Activated naive CD4-positive, alpha-beta T cell treated with Interleukin-2 at 50 U/mL for 16 hours (primary cell): ENCODE measurements around the gene SDC3.

Source experiments
- DNase-seq: peaks from one replicate; pipeline ENCODE4 v3.0.0-alpha.2; 2020

The SDC3 gene

GRCh38 chr1:30927448-30927847 lies 18.9 kb upstream of the SDC3 start:
- DNase-seq: no peak

- DNase-seq: no peak
These were observed 15.0 kb upstream of the SDC3 start for GRCh38 chr1:30923597-30923996.

DNA sequence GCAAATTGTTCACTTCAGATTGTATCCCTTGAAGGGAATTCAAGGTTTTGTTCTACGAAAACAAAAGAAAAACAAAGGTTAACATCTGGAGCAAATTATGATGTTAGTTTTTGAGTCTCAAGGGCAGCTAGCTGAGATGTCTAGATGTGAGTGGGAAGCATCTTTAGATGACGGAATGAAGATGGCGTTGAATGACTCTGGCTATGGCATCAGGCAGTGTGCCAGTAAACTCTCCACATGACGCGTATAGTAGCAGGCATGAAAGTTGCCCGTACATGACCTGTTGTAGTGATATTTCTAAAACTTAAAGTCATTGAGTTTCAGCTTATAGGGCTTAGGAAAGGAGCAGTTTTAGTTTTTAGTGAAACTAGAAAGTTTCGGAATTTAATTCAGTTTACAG lies 12.3 kb upstream of the SDC3 start:
- DNase-seq: no peak

DNA sequence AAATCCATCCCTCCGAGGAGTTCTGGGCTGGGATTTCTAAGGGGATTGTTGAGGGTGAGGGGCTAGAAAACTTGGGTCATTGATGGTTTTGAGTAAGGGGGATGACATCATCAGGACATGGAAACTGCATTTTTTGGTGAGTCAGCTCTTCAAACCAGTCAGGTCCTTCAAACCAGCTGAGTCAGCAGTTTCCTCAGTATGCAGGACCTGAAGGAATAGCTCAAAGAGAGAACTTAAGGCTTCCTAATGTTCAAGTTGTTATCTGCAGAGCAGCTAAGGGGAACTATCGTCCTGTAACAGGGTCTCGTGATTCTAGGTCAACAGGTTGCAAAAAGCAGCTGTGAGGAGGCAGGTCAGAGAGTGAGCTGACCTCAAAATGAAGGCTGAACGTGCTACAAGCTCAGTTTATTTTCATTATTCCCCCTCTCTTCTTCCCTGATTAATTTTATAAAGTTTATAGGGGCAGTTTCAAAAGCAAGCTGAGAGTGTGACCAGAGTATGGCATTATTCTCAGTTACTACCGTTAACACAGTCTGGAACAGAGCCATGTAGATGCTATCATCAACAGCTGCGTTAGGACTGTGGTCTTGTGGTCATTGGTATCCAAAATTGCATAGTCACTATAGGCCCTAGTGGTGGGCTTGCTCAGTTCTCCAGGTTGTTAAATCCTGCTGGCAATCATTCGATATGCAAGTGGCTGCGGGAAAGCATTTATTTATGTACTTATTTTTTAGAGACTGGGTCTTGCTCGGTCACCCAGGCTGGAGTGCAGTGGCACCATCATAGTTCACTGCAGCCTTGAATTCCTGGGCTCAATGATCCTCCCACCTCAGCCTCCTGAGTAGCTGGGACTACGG lies 10.7 kb upstream of the SDC3 start:
- DNase-seq: no peak

DNA sequence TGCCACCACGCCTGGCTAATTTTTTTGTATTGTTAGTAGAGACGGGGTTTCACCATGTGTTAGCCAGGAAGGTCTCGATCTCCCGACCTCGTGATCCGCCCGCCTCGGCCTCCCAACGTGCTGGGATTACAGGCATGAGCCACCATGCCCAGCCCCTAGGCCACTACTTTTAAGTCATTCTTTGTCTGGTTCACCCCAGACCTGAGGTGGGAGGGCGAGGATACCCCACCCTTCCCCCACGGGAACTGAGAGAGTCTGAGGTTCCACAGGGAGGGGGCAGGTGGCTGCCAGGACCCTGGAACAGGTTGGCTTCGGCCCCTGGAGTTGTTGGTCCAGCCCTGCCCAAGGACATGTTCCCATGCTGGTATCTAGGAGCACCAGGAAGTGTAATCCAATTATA lies 7.7 kb upstream of the SDC3 start:
- DNase-seq: no peak

GRCh38 chr1:30915491-30916230 lies 7.1 kb upstream of the SDC3 start:
- DNase-seq: no peak

GRCh38 chr1:30914931-30915330 lies 6.4 kb upstream of the SDC3 start:
- no peak for DNase-seq

DNA sequence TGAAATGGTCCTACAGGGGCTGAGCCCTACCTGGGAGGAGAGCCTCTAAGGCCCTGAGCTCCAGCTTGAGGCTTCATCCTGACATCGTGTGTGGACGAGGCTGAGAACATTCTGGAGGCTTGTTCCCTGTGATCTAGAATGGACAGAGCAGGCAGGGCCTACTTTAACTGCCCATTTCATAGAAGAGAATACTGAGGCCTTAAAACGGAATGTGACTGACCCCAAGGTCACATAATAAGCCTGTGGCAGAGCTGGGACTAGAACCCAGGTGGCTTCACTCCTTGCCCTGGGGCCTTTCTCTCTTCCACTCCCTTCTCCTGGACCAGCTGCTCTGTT lies 6.0 kb upstream of the SDC3 start:
- DNase-seq: no peak

DNA sequence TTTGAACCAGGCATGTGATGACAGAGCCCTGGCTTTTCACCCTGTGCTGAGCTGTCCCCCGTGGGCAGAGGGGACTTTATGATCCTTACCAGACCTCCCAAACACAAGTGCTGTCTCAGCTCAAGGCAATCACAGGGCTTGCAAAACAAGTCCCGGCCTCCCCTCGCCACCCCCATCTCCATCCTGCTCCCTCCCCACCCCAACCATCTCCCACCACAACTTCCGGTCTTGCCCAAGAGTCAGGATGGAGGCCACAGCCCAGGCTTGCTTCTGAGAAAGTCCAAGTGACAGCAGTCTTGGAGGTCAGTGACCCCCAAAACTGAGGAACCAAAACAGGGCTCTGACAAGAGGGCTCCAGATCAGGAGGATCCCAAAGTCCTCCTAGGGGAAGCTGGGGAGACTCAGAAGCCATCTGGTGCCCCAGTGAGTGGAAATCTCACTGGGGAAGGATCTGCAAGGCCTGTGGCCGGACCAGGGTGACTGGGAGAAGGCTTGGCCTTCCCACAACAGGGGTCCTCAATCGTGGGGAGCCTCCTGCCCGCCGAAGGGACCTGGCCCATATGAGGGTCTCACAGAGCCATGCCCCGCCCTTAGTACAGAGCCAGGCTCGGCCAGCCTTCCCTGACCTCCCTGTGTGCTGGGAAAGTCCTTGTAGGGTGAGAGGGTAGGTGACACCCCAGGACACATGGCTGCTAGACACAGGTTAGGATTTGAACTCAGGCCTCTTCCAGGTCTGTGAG lies 4.5 kb upstream of the SDC3 start:
- no peak for DNase-seq

- DNase-seq: no peak
These were observed 3.7 kb upstream of the SDC3 start for GRCh38 chr1:30912224-30912623.

DNA sequence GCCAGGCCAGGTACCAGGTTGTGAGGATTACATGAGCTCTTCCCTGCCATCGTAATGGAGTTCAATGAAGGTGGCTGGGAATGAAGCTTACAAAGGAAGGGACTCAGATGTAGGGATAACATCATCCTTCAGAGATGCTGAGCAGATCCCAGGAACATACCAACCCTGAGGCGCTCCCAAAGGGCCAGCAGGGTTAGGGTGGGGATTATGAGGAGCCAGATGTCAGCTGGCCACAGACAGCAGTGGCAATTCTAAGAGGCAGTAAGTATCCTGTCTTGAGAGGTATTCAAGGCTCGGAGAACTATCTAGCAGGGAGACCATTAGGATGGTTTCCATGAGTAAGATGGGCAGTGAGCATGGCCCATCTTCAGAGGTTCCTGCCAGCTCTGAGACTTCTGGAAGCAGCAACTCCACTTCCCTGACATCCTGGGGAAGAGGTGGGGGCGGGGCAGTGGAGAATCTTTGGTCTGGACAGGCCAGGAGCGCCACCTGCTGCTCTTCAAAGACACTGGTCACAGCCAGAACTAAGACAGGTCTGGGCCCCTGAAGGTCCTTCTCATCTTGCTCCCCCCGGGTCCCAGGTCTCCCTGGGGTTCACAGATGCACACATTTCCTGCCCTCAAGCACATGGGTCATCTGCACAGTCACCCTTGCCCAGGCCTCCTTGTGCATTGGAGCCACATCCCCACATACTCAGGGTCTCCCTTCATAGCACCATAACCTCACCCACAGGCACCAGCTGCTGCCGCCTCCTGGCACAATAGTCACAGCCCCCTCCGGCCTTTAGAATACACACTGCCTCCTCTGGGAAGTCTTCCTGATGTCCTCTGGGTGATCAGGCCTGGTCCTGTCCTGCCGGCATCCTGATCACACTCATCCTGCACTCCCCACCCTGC lies 2.7 kb upstream of the SDC3 start:
- peak; percentile 44 for DNase-seq

DNA sequence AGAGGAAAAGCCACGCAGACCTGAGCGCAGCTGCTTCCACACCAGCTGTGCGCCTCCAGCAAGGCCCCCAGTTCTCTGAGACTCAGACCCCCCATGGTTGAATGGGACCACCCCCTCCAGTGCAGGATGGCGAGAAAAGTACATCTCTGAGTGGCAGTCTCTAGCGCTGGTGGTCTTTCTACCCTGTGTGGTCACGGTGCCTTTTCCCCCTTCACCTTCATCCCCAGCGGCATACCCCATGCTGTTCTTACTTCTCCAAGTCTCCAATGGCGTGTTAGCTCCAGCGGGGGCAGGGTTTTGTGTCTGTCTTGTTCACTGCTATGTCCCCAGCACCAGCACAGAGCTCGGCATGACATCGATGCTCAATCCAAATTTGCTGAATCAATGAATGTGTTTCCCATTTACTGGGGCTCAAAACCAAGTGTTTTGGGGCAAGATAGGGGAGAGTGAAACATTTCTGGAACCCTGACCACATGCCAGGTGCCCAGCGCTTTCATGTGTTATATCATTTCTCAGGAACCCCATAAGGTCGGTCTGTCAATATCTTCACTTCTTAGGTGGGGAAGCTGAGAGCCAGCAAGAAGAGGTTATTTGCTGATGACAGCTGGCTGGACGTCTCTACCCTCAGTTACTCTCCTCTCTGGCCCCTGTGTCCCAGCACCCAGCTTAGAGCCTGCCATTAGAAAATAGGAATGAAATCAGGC lies 959 bp upstream of the SDC3 start:
- no peak for DNase-seq

GRCh38 chr1:30908316-30908695 lies 252 bp downstream of the SDC3 start:
- no peak for DNase-seq

GRCh38 chr1:30907481-30908315 lies 860 bp downstream of the SDC3 start:
- DNase-seq: no peak

- DNase-seq: no peak
These were observed 1.7 kb downstream of the SDC3 start for GRCh38 chr1:30906631-30907441.

DNA sequence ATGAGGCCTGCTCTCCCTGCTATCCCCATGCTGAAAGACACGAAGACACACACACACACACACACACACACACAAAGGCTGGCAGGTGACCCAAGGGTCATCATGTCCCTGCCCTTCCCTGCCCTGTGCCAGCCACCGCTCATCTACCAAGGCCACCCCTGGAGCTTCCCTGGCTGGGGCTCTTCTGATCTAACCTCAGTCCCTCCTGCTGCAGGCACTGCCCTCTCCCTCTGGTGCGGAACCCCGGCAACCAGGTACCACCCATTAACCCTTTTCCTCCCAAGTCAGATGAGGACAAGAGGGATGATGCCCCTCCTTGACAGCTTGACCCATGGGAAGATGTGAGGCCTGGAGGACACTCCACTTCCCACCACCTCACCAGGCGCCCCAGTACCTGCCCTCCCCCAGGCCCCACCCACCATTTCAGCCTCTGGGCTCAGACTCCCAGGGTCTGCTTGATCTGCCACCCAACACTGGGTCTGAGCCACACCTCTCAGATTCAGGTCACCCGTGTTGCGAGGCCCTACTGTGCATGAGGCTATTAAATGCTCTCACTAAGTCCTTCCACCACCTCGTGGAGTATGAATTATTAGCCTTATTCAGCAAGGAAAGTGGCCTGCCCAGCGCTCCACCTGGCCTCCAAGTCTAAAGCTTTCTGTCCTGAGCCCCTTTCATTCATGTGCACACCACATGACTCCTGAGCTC lies 2.5 kb downstream of the SDC3 start:
- DNase-seq: no peak

DNA sequence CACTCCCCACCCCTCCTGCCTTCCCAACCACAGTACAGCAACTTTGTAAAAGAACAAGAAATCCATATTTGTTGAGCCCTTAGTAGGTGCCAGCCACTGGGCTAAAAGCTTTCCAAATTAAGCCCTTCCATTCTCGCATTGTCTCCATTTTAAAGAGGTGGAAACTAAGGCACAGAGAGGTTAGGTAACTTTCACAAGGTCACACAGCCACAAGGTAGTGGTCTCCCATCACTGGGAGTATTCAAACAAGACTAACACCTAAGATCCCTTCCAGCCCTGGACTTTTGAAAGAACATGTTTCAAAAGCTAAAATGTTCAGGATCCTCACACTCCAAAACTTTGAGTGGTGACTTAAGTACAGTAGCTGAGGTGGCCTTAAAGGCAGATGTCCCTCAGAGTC lies 3.2 kb downstream of the SDC3 start:
- no peak for DNase-seq

GRCh38 chr1:30904962-30905335 lies 3.6 kb downstream of the SDC3 start:
- DNase-seq: no peak

- DNase-seq: no peak
These were observed 4.2 kb downstream of the SDC3 start for GRCh38 chr1:30904191-30904961.
